Activated CD4-positive, alpha-beta T cell treated with anti-CD3 and anti-CD28 coated beads, Interleukin-2, Interleukin-6, amounts not matched to agents 100 ng/mL and 50 ng/mL, durations not matched to agents 16 hours and 8 hours (primary cell): Measurements from ENCODE around the gene RPL11.
"Not testable (repeated sequence)": the region's sequence is repeated elsewhere in the genome, so short reads cannot be mapped to it uniquely, and the experiment has no call there.

Source experiments
- DNase-seq: peaks from one replicate; pipeline ENCODE4 v3.0.0-alpha.2; 2020

The RPL11 gene

DNA sequence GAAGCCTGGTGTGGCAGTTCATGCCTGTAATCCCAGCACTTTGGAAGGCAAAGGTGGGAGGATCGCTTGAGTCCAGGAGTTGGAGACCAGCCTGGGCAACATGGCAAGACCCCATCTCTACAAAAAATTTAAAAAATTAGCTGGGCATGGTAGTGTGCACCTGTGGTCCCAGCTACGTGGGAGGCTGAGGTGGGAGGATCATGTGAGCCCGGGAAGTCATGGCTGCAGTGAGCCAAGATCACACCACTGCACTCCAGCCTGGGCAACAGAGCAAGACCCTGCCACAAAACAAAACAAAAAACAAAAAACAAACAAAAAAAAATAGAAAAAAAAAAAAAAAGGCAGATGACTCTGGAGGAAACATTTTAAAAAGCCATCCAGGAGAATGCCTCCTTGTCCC, 3.9 kb upstream of the RPL11 start:
- not testable (repeated sequence) for DNase-seq

DNA sequence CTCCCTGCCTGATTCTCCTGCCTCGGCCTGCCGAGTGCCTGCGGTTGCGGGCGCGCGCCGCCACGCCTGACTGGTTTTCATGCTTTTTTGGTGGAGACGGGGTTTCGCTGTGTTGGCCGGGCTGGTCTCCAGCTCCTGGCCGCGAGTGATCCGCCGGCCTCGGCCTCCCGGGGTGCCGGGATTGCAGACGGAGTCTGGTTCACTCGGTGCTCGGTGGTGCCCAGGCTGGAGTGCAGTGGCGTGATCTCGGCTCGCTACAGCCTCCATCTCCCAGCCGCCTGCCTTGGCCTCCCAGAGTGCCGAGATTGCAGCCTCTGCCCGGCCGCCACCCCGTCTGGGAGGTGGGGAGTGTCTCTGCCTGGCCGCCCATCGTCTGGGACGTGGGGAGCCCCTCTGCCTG, 3.3 kb upstream of the RPL11 start:
- not testable (repeated sequence) for DNase-seq

DNA sequence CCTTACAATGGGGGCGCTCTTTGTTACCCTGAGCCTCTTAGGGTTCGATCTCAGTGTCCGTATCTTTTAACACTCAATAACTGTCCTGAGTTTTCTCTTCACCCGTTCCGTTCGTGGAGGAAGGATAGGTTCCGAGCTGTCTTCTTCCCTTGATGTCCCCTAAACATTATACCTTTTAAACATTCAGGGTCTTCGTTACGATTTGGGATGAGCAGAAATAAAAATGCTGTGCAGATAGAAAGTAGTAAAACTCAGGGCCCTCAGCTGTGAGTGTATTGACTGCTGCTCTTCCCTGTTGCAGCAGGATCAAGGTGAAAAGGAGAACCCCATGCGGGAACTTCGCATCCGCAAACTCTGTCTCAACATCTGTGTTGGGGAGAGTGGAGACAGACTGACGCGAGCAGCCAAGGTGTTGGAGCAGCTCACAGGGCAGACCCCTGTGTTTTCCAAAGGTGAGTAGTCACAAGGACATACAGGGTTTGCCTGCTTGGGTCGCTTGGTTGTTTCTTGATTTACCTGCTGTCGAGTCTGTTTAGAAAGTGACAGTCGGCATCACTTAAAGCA, 784 bp downstream of the RPL11 start:
- no peak for DNase-seq

DNA sequence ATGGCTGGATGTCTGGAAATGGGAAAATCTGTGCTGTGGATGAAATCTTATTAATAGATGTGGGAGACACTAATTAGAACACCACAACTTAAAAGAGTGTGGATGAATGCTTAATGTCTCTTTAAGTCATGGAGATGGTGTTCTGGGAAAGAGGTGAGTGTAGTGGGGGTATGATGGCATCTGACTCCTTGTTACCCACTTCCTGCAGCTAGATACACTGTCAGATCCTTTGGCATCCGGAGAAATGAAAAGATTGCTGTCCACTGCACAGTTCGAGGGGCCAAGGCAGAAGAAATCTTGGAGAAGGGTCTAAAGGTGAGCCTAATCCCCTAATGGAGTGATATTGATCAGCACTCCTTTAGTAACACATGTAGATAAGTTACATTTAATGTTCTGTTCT, 2.0 kb downstream of the RPL11 start:
- no peak for DNase-seq

DNA sequence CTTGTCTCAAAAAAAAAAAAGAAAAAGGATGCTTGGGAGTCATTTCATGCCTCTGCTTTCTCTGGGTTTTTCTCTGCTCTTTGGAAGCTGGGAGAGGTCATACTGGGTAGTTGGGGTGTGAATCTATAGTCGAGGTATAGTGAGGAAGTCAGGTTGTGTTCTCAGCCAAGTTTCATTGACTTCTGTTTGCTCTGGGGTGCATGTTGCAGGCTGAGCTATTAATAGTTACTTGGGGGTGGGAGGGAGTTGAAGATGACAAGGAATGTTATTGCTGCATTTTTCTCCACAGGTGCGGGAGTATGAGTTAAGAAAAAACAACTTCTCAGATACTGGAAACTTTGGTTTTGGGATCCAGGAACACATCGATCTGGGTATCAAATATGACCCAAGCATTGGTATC, 2.8 kb downstream of the RPL11 start:
- no peak for DNase-seq

DNA sequence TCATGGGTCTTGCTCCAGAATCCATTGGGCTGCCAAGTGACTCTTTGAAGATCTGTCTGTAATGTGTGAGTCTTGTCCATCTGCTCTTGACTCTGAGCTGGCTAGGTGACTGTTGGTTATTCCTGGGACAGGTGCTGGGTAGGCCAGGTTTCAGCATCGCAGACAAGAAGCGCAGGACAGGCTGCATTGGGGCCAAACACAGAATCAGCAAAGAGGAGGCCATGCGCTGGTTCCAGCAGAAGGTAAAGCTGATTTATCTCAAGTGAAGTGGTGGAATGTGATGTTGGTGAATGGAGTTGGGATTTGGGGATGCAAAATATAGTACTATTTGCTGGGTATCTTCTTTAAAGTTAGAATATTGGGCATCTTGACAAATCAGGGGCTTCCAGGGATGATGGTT, 4.1 kb downstream of the RPL11 start:
- no peak for DNase-seq

DNA sequence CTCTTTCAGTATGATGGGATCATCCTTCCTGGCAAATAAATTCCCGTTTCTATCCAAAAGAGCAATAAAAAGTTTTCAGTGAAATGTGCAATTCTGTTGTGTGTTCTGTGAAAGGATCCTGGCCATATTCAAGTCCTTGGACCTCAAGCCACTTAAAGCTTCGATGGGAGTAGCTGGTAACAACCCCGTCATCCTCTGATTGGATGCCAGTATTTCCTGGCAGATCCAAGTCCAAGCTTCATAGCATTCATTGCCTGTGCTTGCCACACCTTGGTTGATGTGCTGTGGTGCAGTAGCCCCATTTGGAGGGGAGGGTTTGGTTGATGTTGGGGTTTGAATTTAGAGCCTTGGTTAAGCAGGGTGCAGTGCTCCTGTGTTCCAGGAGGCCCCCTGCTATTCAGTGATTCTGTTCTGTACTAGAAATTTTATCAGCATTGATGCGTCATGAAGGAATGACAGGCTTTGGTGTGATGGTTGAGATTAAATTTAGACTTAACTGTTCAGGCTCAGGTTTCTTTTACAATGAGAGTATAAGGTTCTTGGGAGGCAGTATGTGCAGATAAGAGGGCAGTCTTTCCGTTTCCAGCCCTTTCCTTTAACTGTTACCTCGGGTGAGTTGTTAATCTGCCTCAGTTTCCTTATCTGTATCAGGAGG, 4.9 kb downstream of the RPL11 start:
- DNase-seq, result no peak

DNA sequence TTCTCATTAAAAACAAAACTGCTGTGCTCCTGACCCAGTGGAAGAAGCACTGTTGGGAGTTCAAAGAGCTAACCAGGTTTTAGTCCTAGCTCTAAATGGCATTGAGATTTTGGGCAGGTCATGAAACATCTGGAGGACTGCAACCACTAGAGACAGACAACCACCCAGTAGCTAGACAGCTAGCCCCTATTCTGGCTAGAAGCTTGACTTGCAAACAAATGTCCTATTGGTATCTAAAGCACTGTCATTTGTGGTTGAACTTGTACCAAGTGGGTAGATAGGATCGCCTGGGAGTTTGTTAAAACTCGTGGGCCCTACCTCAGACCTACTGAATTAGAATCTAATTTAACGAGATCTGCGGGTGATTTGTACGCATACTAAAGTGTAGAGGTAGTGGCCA, 6.9 kb downstream of the RPL11 start:
- no peak for DNase-seq

DNA sequence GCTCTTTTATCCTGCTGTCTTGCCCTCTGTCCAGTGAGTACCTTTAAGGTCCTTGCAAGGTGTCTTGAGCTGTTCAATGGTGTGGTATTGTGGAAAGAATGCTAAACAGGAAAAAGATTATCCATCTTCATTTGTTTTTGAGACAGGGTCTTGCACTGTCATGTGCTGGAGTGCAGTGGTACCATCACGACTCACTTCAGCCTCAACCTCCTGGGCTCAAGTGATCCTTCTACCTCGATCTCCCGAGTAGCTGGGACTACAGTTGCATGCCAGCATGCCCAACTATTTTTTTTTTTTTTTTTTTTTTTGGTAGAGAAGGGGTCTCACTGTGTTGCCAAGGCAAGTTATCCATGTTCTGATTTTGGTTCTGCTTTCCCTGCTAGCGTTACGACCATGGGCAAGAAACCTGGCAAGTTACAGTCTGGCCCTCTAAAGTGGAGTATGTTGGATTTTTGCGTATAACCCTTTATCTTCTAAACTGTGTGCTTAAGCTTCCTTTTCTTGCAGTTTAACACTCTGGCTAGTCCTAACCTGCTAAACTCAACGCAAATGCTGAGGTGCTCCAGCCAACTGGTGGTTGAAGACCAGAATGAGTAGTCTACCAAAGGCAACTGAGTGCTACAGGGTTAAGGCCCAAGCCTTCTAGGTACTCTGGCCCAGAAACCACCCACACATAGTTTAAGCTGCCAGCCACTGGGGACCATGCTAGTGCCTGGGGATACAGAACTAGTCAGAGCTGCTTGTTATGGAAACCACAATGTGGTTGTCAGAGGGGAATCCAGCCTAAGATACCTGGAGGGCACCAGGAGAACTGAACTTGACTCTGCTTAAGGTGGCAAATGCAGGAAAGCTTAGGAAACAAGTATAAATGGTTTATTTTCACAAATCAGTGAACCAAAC, 7.9 kb downstream of the RPL11 start:
- peak; percentile 41 for DNase-seq

DNA sequence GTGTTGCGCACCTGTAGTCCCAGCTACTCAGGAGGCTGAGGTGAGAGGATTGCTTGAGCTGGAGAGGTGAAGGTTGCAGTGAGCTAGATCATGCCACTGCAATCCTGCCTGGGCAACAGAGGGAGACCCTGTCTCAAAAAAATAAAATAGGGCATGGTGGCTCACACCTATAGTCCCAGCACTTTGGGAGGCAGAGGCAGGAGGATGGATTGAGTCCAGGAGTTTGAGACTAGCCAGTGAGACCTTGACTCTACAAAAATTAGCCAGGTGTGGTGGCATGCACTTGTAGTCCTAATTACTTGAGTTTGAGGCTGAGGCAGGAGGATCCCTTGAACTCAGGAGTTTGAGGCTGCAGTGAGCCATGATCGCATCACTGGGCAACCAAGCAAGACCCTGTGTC, 9.7 kb downstream of the RPL11 start:
- DNase-seq, result no peak

DNA sequence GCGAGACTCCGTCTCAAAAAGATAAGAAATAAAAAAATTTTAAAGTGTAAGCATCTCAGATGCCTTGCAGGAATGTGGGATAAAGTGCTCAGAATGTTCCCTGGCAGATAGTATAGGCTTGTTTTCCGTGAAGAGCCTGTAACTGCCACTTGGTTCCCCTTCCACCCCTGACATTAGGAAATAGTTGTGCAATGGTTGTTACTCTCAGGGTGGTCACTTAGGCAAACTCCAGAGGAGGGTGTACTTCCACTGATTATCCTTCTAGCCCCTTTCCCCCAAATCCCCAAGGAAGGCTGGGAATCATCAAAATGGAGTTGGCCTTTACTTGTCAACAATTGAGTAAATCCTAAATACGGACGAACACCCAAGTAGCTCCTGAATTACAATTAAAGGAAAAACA, 10.4 kb downstream of the RPL11 start:
- no peak for DNase-seq

DNA sequence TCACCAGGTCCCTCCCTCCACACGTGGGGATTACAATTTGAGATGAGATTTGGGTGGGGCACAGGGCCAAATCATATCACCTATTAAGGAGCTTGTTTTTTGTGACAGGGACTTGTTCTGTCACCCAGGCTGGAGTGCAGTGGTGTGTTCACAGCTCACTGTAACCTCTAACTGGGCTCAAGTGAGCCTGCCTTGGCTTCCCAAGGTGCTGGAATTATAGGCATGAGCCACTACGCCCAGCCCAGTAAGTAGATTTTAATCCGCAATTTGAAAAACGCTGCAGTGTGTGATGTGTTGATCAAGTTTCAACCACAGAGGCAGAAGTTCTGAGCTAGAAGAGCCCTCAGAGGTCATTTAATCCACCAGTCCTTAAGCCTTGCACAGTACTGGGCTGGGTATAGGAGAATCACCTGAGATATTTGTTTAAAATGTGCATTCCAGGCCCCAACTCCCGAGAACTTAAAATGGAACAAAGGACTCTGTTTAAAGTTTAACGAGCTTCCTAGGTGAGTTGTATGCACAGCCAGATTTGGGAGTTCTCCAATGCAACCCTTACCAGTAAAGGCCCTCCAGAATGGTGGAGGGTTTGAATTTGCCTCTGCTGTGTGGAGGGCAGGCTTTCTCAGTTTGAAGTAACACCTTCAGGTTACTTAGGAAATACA, 13.4 kb downstream of the RPL11 start:
- DNase-seq, result no peak

DNA sequence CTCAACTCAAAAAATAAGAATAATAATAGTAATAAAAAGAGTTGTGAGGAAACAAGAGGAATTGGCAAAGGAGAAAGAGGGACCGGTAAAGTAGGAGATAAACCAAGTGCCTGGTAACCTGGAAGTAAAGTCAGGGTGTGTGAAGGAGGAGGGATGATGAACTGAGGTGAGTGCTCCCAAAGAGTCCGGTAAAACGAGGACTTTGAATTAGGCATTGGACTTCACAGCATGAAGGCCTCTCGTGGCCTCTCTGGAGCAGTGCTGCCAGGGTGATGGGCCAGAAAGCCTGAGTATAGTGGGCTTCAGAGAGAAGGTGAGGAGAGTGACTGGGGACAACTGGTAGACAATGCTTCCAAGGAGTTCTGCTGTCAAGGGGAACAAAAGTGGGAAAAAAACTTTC, 17.6 kb downstream of the RPL11 start:
- no peak for DNase-seq

DNA sequence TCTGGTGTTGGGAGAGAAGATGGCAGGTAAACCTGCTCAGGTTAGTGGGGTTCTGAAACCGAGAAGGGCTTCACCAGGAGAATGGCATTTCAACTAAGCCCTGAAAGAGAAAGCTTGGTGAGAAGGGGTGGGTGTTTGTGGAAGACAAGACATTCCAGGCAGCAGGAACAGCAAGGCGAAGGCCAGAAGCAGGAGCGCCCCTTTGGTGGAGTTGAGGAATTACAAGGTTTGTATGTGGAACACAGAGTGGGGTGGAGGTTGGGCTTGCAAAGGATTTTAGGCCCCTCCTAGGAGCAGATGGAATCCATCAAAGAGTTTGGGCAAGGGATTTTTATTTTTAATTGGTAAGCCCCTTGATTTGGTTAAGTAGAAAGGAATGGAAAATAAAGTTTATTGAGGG, 26.9 kb downstream of the RPL11 start:
- no peak for DNase-seq

DNA sequence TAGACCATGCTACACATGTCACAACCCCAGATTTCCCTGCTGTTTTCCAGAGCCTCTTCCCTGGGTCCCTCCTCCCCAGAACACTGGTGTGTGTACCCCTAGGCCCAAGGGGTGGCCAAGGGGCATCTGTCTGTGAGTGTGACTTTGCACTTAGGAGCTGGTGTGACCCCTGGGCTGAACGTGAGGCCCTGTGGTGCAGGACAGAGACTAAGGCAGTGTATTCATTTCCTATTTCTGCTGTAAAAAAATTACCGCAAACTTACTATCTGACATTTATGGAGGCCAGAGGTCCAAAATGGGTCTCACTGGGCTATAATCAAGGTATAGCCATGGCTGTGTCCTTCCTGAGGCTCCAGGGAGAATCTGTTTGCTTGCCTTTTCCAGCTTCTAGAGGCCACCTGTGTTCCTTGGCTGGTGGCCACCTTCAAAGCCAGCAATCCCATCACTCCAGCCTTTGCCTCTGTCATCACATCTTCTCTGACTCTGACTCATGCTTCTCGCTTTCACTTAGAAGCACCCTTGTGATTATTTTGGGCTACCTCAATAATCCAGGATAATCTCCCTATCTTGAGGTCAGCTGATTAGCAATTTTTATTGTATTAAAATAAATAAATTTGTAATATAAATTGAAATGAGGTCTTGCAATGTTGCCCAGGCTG, 27.7 kb downstream of the RPL11 start:
- DNase-seq, result peak; percentile 34

DNA sequence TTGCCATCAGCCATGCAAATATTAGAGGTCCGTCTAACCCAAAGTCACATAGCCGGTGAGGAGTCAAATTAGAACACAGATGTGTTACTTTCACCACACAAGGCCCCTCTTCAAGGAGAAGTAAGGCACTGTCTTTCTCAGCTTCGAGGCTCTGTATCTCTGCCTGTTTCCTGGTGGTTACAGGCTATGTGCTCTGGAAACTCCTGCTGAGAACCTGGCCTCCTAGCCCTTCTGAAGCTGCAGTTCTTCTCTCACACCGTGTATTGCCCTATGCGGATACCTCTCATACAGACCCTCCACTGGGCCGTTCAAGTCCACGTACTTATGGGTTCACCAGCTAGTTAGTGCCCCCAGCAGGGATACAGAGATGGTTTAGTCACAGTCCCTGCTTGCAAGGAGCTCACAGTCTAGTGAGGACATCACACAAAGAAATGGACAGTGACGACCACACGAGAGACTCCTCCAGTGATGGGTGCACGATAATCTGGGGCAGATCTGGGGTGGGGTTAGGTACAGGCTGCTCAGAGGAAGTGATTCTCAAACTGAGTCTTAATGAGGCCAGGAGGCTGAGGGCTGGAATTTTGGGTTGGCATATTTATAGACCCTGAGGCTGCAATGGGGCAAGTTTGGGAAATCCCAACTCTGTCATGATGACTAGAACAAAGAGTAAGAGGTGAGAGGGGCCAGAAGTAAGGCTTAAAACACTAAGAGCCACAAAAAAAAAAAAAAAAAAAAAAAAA, 28.8 kb downstream of the RPL11 start:
- DNase-seq, result peak; percentile 73

DNA sequence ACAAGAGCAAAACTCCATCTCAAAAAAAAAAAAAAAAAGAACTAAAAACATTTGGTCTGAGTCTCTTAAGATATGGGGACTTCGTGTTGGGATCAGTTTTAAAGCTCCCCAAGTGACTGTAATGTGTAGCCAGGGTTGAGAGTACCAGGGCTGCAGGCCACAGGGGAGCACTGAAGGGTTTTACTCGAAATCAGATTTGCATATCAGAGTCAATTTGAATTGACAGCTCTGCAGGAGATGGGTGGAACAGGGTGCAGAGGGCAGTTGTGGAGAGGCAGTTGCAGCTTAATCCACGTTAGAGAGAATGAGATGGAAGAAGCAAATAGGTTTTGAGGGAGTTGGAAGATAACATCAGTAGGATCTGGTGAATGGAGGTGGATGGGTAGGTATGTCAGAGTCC, 31.0 kb downstream of the RPL11 start:
- no peak for DNase-seq

DNA sequence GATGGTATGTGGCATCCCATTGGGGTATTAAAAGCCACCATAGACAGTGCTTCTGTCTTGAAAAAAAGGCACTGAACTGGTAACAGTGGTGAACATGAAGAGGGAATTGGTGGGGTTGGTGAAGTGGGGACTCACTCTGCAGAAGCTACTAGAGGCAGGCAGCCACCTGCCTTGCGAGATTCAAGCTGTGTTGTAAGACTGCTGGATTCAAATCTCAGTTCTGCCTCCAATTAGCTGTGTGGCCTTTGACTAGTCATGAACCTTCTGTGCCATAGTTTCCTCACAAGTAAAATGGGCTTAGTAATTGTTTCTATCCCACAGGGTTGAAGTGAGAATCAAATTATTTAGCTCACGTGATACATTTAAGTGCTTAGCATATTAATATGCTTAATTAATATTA, 35.1 kb downstream of the RPL11 start:
- DNase-seq, result no peak

DNA sequence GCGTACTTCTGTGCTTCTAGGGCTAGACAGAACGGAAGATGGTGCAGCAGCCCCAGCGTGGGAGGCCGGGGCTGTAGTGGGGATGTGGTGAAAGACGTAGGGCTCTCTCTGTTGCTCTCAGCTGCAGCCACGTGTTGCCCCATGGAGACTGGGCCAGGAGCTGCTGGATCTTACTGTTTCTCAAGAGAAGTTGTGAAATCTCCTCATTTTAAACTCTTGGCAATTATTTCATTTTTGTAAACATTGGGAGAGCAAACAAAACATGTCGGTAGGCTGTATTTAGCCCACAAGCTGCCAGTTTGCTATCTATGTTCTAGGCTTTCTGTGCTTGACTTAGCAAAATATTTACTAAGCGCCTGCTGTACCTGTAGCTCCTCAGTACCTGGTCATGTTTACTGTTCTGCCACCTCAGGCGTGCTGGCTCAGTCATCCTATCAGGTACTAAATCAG, 35.8 kb downstream of the RPL11 start:
- DNase-seq, result no peak

DNA sequence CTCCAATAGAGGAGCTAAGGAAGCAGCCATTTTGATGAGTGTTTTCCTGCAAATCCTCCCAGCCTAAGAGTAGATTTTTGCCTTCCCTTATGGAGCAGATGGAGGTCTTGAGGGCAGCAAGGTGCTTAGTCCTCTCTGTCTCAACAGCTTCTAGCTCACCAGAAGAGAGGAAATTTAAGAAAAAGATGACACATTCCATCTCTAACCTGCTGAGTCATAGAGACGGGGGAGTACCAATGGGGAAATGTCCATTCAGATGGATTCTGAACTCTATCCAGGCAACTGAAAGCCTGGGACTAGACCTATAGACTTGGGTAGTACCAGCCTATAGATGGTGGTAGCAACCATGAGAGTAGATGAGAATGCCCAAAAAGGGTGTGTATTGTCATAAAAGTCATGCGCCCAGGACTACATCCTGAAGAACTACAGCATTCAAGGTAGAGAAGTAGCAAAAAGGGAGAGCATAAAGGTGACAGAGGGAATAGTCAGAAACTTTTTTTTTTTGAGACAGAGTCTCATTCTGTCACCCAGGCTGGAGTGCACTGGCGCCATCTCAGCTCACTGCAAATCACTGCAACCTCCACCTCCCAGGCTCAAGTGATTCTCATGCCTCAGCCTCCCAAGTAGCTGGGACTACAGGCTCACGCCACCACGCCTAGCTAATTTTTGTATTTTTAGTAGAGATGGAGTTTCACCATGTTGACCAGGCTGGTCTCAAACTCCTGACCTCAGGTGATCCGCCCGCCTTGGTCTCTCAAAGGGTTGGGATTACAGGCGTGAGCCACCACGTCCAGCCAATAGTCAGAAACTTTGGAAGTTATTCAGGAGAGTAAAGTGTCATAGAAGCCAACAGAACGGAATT, 41.0 kb downstream of the RPL11 start:
- DNase-seq, result no peak

DNA sequence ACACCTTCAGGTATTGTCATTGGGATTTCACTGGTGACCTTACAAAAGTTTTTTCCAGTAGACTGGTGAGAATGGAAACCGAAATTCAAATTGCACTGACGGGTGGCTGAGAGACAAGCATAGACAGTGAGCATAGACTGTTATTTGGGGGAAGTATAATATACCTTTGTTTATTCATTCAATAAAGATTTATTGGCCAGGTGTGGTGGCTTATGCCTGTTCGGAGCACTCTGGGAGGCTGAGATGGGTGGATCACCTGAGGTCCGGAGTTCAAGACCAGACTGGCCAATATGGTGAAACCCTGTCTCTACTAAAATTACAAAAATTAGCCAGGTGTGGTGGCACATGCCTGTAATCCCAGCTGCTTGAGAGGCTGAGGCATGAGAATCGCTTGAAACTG, 41.7 kb downstream of the RPL11 start:
- not testable (repeated sequence) for DNase-seq
